Colon (tissue), 2 donors: Measurements from ENCODE around the gene CACNA2D4.

Source experiments
- FAIRE-seq: peaks from 2 replicates; lab custom pipeline; 2012; peaks lifted over from hg19 to GRCh38; lab: Jason Lieb, UNC
- donor health status: control.
- donor health status: control.

CACNA2D4 gene

DNA sequence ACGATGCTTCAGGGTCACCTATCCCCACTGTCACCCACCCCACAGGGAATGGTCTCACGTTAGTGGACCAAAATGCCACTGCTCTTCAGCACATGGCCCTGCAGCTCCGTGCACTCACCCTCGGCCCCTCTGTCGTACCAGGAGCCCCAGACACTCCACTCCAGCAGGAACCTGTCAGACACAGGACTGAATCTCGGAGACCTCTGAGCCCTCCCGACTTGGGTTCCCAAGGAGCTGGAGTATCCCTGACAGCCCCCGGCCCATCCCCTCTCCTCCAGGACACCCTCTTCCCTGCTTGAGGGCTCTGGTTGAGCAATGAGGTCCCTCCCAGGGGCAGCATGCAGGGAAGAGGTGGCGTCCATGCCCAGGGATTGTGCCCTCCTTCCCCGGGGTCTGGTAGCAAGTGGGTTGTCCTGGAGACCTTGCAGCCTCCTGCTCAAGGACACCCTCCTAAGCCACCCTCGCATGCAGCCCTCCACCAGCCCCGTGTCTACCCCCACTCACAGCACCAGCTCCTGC is 118.5 kb downstream of the CACNA2D4 start:
- FAIRE-seq: no peak

DNA sequence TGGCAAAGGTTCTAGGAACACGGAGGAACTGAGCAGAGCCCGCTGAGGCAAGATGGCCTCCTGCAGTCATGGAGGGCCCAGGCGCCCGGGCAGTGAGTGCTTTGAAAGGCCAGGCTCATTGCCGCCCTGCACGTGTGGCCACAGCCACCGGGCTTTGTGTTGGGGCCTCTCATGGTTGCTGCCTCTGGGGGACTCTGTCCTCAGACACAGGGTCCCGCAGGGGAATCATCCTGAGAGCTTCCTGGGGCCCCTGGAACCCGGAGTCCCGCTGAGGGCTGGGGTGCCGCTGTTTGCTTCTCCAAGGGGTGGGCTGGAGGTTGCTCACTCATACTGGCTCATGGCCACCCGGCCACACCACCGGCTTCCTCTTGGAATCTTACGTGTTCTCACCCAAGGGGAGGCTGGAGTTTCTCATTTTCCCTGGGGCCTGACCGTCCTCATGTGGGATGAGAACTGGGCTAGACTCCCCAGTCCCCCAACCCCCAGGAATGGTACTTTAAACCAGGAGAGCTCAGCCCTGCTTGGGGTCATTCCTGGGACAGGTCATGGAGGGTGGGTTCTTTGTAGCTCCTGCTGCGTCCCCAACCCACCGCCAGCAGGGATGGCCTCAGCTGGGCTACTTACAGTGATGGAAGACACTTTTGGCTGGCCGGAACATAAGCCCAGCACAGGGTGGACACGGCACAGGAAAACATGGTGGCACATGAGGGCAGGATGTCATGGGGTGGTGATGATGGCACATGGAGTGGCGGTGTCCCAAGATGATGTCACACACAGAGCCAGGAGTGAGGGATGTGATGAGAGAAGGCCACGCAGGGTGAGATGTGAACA is 119.2 kb downstream of the CACNA2D4 start:
- no peak for FAIRE-seq

DNA sequence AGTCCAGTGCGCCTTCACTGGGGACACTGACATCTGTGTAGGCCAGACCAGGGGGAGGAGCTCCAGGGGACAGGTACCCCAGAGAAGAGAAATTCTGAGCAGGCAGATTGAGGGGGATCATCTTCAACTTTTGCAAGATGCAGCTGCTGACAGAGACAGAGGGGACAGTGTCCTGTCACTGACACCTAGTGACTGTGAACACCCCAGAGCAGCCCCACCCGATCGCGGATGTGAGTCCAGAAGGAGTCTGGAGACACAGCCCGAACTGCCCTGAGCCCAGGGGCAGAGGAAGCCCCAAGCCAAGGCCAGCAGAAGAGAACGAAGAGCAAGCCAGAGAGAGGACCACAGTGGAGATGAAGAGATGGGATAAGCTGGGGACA is 119.8 kb downstream of the CACNA2D4 start:
- no peak for FAIRE-seq

DNA sequence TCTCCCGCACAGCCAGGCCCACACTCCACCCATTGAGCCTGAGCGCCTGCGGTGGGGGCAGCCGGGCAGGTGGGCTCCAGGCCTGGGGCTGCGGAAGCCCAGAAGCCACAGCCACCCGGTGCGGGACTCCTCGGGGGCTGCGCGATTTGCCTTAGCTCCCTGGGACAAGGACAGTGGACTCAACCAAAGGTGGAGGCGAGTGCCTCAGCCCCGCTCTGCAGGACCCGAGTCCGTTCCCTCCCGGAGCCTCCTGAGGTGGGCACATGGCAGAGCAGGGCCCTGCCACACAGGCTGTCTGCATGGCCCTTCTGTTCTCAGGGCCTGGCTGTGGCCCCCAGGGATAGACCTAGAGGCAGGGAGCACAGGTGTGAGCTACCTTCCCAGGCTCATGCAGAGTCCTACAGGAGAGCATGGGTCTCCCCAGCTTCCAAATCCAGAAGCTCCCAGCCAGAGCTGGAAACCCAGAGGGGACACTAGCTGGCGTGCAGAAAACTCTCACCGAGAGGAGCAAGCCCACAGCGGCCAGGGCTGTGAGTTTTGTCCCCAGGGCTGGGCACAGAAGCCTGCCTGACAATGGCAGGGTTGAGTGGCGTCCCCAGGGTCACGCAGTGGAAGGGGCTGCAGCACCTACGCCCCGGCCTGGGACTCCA is 120.3 kb downstream of the CACNA2D4 start:
- no peak for FAIRE-seq

DNA sequence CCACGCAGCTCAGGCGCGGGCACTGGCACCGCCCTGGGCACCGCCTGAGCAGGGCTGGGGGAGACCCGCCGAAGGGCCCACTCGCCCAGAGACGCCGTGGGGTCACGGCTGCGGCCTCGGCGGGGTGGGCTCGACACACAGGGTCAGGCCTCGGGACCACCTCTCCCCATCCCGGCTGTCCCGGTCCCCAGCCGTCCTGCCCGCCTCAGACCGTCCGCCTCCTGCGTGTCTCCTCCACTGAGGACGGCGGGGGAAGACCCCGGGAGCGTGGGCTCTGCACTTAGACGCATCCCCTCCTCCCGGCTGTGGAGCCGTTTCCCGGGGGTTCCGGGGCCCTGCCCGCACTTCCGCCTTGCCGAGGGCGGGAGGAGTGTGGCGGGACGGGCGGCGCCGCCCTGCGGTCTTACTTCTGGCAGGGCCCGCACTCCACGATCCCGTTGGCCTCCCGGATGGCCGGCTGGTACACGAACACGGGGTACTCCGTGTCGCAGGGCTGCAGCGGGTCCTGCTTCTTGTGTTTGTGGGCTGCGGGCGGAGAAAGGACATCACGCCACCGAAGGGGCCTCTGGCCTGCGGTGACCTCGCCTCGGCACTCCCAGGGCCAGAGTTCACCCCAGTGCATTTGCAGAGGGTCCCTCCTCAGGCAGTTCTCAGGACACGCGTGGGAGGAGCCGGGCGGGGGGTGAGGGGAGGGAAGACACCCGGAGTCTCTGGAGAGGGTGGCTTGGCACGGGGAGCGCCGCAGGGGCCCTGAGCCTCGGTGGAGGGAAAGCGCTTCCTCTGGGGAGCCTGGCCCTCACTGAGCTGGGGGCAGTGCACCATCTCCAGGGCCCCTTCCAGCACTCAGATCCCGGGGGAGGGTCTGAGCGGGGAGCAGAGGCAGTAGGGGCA is 121.2 kb downstream of the CACNA2D4 start:
- no peak for FAIRE-seq

DNA sequence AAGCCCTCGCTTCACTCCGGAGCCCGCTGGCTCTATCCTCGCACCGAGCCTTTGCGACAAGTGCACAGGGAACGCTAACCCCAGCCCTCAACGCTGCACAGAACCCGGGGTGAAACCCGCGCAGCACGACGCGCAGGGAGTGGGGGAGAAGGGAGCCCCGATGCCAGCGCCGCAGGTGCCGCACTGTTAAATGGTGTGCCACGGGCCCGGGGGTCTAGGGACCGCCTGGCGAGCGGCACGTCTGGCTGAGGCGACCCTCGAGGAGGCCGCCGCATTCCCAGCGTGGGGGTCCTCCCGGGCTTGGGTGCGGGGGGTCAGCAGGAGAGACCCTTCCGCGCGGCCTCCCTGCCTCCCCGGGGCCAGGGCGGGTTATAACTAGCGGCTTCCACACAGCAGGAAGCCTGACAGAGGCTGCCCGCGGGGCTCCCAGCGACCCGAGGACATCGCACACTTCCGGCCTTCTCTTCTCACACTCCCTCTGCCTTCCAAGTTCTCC is 121.9 kb downstream of the CACNA2D4 start:
- no peak for FAIRE-seq

DNA sequence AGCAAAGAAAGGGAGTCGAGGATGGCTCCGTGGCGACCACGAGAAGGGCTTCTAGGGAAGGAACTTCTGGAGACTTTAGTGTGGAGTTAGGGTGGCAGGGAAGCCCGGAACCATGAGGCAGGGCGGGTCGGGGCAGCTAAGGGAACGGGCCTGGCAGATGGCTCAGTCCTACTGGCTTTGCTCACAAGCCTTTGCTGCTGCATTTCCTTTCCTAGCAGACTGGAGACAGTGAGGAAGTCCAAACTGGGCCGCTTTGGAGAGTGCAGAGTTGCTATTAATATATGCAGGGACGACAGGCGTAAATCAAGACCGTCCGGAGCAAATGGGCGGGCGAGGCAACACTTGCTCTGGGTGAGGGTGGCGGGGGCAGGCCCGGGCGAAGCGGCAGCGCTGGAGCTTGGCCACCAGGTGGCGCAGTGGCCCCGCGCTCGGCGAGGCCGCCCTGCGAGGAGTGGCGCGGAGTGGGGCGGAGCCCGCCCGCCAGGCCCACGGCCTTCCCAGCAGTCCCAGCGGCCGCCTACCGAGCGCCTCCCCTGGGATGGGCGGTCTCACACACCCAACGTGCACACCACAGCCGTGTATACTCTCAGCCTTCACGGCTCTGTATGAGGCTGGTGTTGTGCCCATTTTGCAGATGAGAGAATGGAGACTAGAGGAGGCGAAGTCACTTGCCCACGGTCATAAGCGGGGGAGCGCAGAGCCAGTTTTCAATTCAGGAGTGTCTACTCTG is 122.5 kb downstream of the CACNA2D4 start:
- no peak for FAIRE-seq

DNA sequence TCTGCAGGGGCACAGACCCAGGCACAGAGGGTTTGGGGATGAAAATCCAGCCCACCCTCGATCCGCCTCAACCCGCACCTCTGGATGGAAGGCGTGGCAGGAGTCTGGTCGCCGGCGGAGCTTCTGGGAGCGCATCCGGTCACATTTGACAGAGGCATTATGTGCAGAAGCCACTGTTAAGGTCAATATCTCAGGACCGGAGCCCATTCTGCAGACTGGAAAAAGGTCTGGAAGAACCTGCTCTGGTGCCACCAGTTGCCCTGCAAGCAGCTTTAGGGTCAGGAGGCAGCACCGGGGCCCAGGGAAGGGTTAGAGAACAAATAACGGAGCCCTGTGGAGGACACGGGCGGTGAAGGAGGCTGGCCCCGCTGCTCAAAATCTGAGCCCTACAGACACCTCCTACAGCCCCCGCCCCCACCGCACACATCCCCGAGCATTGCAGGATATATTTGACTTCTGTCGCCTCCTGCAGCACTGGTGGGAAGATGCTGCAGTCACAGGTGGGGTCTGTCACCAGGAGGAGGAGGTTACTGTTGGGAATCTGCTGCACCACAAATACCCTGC is 123.1 kb downstream of the CACNA2D4 start:
- FAIRE-seq: no peak

DNA sequence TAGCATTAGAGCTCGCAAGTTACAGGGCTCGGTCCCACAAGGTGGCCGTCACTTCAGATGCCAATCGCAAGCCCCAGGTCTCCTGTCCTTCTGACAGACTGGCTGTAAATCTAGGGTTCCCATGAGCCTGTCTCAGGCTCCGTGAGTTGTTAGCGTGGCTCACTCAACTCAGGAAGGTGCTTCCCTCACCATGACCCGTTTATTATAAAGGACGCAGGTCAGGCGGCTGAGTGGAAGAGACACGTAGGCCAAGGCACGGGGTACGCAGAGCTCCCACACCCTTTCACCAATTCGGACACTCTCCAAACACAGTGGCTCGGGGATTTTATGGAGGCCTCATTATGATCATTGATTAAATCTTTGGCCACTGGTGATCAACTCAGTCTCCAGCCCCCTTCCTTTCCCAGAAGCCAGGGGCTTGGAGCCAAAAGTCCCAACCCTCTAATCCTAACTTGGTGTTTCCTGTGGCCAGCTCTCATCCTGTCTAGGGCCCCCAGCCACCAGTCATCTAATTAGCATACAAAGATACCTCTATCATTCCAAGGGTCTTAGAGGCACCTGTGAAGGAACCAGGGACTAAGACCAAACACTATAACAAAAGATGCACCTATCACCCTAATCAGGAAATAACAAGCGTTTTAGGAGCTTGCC is 123.9 kb downstream of the CACNA2D4 start:
- no peak for FAIRE-seq

DNA sequence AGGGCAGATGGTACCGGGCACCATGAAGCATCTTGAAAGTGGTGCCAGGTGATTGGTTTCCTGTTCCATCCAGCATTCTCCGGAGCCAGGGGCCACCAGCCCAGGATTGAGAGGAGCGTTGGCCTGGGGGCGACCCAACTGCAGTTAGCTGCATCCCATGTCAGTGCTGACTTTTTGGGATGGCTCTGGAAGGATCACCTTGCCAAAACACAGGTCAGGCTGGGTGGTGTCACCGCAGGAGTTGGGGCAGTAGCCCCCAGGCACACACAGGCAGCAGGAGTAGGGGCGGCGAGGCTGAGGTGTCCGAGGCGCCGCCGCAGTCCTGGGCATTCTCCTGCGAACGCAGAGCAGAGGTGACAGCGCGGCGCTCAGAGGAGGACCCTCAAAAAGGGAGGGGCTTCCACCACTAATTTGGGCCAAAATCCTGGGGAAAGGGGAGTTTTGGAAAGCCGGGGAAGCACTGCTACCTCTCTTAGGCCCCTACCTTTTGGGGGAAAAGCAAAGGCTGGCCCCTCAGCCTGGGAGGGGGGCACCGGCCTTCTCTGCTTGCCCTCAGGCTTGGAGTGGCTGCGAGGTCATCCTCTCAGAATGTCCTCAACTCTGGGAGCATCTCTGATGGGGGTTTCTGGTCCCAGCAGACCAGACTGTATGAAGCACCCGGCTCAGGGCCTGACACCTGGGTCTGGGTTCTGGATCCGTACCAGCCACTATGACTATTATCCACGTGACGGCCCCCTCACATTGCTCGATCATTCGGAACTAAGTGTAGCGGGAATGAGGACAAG is 124.8 kb downstream of the CACNA2D4 start:
- FAIRE-seq: no peak

DNA sequence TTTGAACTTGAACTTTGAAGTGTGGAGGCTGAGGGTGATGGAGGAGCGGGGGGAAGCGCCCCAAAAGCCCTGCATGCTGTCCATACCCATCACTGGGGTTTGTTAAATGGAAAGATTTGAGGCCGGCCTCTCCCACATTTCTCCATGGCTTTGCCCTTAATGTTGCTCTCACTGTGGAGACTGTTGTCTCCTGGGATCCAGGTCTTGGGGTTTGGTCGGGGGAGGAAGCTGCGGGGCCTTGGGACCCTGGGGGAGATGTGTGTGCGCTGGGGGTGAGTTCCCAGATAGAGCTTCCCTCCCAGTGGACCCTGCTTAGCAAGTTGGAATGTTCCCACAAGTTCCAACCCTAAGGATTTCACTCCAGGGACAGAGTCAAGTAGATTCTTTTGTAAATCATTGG is 126.0 kb downstream of the CACNA2D4 start:
- FAIRE-seq: no peak

DNA sequence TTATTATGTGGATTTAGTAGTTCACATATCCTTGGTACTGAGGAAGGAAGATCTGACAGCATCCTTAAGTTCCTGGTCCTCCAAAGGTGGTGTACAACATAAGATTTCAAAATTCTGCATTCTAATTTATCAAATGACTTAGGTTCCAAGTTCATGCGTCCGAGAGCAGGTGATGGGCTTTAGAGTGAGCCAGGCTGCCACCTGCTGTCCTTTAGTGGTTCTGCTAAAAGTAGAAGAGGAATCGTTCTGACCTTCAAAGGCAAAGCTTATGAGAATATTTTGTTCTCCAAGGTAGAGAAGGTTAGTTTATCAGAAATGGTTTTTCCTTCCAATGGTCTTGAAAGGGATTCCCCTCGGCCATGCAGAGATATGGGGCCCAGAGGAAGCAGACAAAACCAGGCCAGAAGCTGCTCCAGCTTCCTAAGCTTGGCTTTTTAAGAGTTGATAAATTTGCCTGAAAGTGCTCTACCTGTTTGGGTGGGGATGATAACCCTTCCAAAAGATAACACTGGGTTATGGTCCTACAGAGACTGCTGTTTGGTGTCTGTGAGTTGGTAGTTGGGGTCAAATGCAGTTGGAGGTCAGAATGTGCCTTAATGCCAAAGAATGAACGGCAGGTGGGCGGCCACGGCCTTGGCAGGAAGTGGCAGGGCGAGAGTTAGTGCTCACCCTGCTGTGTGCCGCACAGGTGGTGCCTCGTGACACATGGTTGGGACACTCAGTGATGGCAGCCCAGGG is 127.2 kb downstream of the CACNA2D4 start:
- no peak for FAIRE-seq

DNA sequence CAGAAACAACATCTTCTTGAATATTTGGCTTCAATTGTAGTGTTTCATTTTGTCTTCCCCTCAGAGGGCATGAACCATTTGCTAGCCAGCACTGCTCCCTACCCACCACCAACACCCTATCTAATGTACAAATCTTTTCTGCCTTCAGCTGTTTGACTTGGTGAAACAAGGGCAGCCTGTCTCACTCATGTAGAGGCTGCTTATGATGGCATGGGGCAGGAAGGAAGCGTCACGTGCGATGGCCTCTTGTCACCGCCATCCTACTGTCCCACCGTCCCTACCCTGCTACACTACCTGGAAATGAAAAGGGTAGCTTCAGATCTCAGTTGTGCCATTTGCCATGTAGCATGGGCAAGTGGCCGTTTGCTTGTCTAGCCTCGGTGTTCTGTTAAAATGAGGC is 128.0 kb downstream of the CACNA2D4 start:
- FAIRE-seq: no peak

DNA sequence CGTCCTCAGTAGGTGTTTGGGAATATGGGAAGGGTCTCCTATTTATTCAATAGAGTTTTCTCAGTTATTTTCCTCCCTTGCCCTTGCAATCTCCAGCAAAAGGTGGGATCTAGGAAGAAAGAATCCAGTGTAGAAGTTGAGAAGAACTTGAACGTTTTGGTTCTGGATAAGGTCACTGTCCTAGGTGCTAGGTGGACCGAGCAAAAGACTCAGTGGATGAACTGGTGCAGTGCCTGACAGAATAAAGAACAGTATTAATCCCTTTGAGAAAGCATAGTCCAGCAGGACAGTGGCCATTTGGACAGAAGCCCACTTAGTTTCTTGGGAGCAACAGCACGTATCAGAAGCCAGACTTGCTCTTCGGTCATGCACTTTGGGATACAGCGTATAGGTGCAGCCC is 130.7 kb downstream of the CACNA2D4 start:
- no peak for FAIRE-seq

DNA sequence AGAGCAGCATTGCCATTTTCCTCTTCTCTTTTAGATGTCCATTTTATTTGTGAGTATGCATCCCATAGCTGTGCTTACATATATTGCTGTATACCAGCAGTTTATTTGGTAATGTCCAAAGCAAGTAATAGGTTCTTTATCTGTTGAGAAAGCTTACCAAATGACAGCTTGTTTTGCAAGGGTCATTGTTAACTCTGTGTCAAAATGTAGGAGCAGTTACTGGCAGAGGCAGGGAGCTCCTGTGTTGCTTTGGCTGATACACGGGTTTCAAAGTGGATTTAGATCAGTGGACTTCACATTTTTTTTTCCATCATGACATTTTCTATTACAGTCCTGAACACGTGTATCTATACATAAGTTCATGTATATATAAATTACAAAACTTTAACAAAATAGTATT is 136.2 kb downstream of the CACNA2D4 start:
- no peak for FAIRE-seq

DNA sequence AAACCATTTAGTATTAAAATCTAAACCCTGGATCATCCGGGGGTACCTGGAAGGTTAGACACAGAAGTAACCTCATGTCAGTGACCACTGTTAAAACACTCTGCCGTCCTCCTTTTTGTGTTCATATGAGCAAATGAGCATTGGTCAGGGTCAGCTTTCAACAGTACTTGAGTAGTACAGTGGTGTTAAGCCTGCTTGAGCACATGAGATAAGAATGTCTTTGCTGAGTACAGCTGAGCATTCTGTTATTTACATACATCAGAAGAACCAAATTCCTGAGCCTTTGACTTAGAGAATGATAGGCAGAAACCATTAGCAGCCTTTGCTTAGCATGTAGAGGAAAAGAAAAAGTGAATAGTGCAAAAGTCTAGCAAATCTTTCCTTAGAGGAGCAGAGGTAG is 136.7 kb downstream of the CACNA2D4 start:
- FAIRE-seq: no peak

DNA sequence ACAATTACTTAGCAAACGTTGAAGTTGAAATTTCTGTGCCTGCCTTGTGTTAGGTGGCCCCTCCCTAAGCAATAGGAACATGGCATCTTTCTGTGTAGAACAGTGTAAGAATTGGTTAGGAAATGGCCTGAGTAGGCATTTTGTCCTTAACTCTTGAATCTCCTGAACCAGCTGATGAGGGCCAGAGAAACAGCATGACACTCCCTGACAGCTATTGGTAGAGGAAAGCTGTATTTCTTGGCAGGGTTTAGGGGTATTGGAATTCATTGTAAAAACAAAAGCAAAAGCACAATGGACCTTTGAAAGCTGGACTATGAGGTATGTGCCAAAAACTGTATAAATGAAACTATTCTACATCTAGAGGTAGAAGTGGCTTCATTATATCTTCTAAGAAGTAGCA is 138.7 kb downstream of the CACNA2D4 start:
- no peak for FAIRE-seq

DNA sequence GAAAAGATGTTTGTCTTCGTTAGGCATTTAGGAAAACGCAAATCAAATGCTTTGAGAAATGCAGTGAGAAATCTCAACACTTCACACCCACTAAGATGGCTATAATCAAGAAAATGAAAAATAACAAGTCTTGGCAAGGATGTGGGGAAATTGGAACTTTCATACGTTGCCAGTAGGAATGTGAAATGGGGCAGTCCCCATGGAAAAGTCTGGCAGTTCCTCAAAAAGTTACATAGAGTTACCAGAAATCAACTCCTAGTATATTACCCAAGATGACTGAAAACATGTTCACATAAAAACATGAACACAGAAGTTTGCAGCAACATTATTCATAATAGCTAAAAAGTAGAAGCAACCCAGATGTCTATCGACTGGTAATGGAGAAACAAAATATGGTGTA is 139.5 kb downstream of the CACNA2D4 start:
- no peak for FAIRE-seq

DNA sequence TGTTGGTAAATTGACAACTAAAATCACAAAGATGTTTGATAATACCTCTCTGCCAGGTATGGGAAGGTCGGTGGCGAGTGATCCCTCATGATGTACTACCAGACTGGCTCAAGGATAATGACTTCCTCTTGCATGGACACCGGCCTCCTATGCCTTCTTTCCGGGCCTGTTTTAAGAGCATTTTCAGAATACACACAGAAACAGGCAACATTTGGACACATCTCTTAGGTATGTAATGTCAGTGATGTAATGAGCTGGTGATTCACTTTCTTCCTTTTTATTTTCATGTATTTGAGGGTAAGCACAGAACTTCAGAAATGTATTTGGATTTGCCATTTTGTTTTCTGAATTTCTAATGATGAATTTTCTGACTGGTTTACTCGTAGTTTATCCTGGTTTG is 140.7 kb downstream of the CACNA2D4 start:
- FAIRE-seq: no peak
